Measurements from ENCODE around the gene SLC50A1.

GRCh38 chr1:155145491-155145890 is 9.8 kb downstream of the SLC50A1 start:
- peak in 1 of 2 donors; percentile 4 for TF ChIP-seq CTCF (conservative IDR thresholded peaks at IDR 0.05 in 1 of 2, IDR thresholded peaks at IDR 0.05 in 1 of 2; ENCODE audit: low read depth in 1 of 2, low read length in 2 of 2)
- TF ChIP-seq EZH2 (IDR thresholded peaks at IDR 0.05; ENCODE audit: low read length, missing control alignments) = no peak
